Astrocyte (in vitro differentiated cells and primary cell): ENCODE measurements around the gene SPOPL.

Experiments
- EZH2 ChIP-seq: IDR thresholded peaks from 2 replicates; pipeline ENCODE4 v1.6.1; 2012; ENCODE audit warnings: mild to moderate bottlenecking, low read length, inconsistent platforms; ENCODE audit not compliant: insufficient read depth
- TF ChIP-seq, protein P1 (sequence below): IDR thresholded peaks from 2 replicates; pipeline ENCODE4 v1.5.1; 2011; ENCODE audit warnings: low read depth, mild to moderate bottlenecking, inconsistent platforms, low read length, moderate library complexity; ENCODE audit not compliant: insufficient read depth

DNA sequence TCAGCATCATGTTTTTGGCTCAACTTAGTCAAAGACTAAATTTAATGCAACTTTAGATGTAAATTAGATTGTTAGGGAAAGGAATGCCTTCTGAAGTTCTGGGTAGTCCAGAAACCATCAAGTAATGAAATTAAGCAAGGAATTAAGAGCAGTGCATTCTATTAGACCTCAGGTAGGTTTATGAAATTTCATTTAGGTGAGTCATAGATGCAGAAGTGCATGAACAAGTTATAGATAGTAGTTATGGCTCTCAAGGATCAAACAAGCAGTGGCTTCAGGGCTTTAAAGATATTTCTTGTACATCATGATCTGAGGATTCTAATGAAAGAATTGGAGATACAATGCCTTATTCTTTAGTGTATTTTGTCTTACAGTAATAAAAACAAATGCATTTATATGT lies 25.4 kb upstream of the SPOPL start:
- TF ChIP-seq, protein P1, sequence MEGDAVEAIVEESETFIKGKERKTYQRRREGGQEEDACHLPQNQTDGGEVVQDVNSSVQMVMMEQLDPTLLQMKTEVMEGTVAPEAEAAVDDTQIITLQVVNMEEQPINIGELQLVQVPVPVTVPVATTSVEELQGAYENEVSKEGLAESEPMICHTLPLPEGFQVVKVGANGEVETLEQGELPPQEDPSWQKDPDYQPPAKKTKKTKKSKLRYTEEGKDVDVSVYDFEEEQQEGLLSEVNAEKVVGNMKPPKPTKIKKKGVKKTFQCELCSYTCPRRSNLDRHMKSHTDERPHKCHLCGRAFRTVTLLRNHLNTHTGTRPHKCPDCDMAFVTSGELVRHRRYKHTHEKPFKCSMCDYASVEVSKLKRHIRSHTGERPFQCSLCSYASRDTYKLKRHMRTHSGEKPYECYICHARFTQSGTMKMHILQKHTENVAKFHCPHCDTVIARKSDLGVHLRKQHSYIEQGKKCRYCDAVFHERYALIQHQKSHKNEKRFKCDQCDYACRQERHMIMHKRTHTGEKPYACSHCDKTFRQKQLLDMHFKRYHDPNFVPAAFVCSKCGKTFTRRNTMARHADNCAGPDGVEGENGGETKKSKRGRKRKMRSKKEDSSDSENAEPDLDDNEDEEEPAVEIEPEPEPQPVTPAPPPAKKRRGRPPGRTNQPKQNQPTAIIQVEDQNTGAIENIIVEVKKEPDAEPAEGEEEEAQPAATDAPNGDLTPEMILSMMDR = no peak
- TF ChIP-seq EZH2 = no peak
